HEK293 (cell line): ENCODE data around the gene SEC11A.

Source experiments
- CTCF ChIA-PET: fragments of 350-600 bp; formaldehyde crosslinking; extraction: SDS; loops from one replicate; lab custom pipeline; 2021; ENCODE audit warnings: antibody characterized with exemption; lab: Yijun Ruan, JAX
- POLR2A ChIA-PET: fragments of 300-600 bp; formaldehyde crosslinking; extraction: SDS; loops from one replicate; lab custom pipeline; 2020; ENCODE audit warnings: antibody characterized with exemption, inconsistent platforms; lab: Yijun Ruan, JAX
- H3K27ac ChIP-seq: fragments of 200-500 bp; sonication (Bioruptor generic); 2 replicates; pipeline ENCODE4 v1.5.1; 2014; ENCODE audit warnings: low read depth, low read length, control low read depth, inconsistent platforms; ENCODE audit errors: extremely low read depth
- H3K36me3 ChIP-seq, 2 experiments: fragments of 200-500 bp in 1 of 2; sonication (Bioruptor generic) in 1 of 2; 1 replicate in 1 of 2; 2 replicates in 1 of 2; pipeline ENCODE4 v1.5.1; 2014 to 2017; ENCODE audit warnings: inconsistent platforms in 2 of 2, low read length in 2 of 2; ENCODE audit not compliant: control insufficient read depth in 2 of 2, insufficient read depth in 1 of 2
- H3K4me1 ChIP-seq: fragments of 200-500 bp; sonication (Bioruptor generic); 2 replicates; pipeline ENCODE4 v1.5.1; 2014; ENCODE audit warnings: mild to moderate bottlenecking, low read length, inconsistent platforms; ENCODE audit not compliant: control insufficient read depth, insufficient read depth
- H3K4me3 ChIP-seq: 2 replicates; pipeline ENCODE4 v1.5.1; 2011; ENCODE audit warnings: low read depth, mild to moderate bottlenecking, control low read depth, low read length, moderate library complexity
- H3K9me3 ChIP-seq: fragments of 200-500 bp; sonication (Bioruptor generic); 2 replicates; pipeline ENCODE4 v1.5.1; 2014; ENCODE audit warnings: low read depth, low read length, inconsistent platforms; ENCODE audit not compliant: control insufficient read depth, insufficient read depth
- BCL6B ChIP-seq: fragments of 450-650 bp; formaldehyde crosslinking; IDR thresholded peaks from 2 replicates; pipeline ENCODE4 v1.5.1; 2017; ENCODE audit warnings: missing biosample characterization, missing genetic modification characterization
- CTCF ChIP-seq: fragments of 450-650 bp; formaldehyde crosslinking; IDR thresholded peaks from 2 replicates; pipeline ENCODE4 v1.5.1; 2016; ENCODE audit warnings: missing biosample characterization, missing genetic modification characterization
- GLIS1 ChIP-seq: fragments of 450-650 bp; formaldehyde crosslinking; IDR thresholded peaks from 2 replicates; pipeline ENCODE4 v1.5.1; 2016; ENCODE audit warnings: missing biosample characterization, missing genetic modification characterization
- HIC1 ChIP-seq: fragments of 450-650 bp; formaldehyde crosslinking; IDR thresholded peaks from 2 replicates; pipeline ENCODE4 v1.5.1; 2016; ENCODE audit warnings: missing biosample characterization, missing genetic modification characterization
- IKZF3 ChIP-seq: fragments of 450-650 bp; IDR thresholded peaks from 2 replicates; pipeline ENCODE4 v1.5.0; 2018; ENCODE audit warnings: missing biosample characterization, mild to moderate bottlenecking, missing genetic modification characterization, moderate library complexity
- KLF17 ChIP-seq: fragments of 450-650 bp; formaldehyde crosslinking; IDR thresholded peaks from 2 replicates; pipeline ENCODE4 v1.5.1; 2016; ENCODE audit warnings: missing biosample characterization, missing genetic modification characterization
- OSR2 ChIP-seq: fragments of 450-650 bp; formaldehyde crosslinking; IDR thresholded peaks from 2 replicates; pipeline ENCODE4 v1.5.1; 2016; ENCODE audit warnings: missing biosample characterization, missing genetic modification characterization
- REPIN1 ChIP-seq: fragments of 450-650 bp; formaldehyde crosslinking; IDR thresholded peaks from 2 replicates; pipeline ENCODE4 v1.5.1; 2017; ENCODE audit warnings: missing biosample characterization, missing genetic modification characterization, low read depth
- ZBTB11 ChIP-seq: fragments of 450-650 bp; formaldehyde crosslinking; conservative IDR thresholded peaks from 2 replicates; pipeline ENCODE4 v1.5.1; 2016; ENCODE audit warnings: low read depth, missing biosample characterization, missing genetic modification characterization
- ZBTB21 ChIP-seq: fragments of 450-650 bp; formaldehyde crosslinking; IDR thresholded peaks from 2 replicates; pipeline ENCODE4 v1.5.1; 2017; ENCODE audit warnings: missing biosample characterization, missing genetic modification characterization
- ZBTB8A ChIP-seq: fragments of 450-650 bp; formaldehyde crosslinking; IDR thresholded peaks from 2 replicates; pipeline ENCODE4 v1.5.1; 2016; ENCODE audit warnings: missing biosample characterization, missing genetic modification characterization
- ZFP41 ChIP-seq: fragments of 450-650 bp; formaldehyde crosslinking; IDR thresholded peaks from 2 replicates; pipeline ENCODE4 v1.5.1; 2016; ENCODE audit warnings: missing biosample characterization, missing genetic modification characterization, borderline replicate concordance
- ZNF174 ChIP-seq: fragments of 450-650 bp; formaldehyde crosslinking; IDR thresholded peaks from 2 replicates; pipeline ENCODE4 v1.5.0; 2017; ENCODE audit warnings: missing biosample characterization, mild to moderate bottlenecking, missing genetic modification characterization
- ZNF175 ChIP-seq: fragments of 450-650 bp; formaldehyde crosslinking; IDR thresholded peaks from 2 replicates; pipeline ENCODE4 v1.5.1; 2016; ENCODE audit warnings: missing biosample characterization, missing genetic modification characterization
- ZNF239 ChIP-seq: fragments of 450-650 bp; formaldehyde crosslinking; IDR thresholded peaks from 2 replicates; pipeline ENCODE4 v1.5.1; 2016; ENCODE audit warnings: missing biosample characterization, missing genetic modification characterization
- ZNF292 ChIP-seq: fragments of 450-650 bp; formaldehyde crosslinking; IDR thresholded peaks from 2 replicates; pipeline ENCODE4 v1.5.1; 2016; ENCODE audit warnings: low read depth, missing biosample characterization, missing genetic modification characterization, borderline replicate concordance
- ZNF335 ChIP-seq: fragments of 450-650 bp; formaldehyde crosslinking; conservative IDR thresholded peaks from 2 replicates; pipeline ENCODE4 v1.5.1; 2016; ENCODE audit warnings: missing biosample characterization, missing genetic modification characterization
- ZNF341 ChIP-seq: fragments of 450-650 bp; formaldehyde crosslinking; IDR thresholded peaks from 2 replicates; pipeline ENCODE4; 2016; ENCODE audit warnings: low read depth, missing biosample characterization, missing genetic modification characterization
- ZNF404 ChIP-seq: fragments of 450-650 bp; formaldehyde crosslinking; IDR thresholded peaks from 2 replicates; pipeline ENCODE4 v1.5.1; 2017; ENCODE audit warnings: missing biosample characterization, missing genetic modification characterization
- ZNF48 ChIP-seq: fragments of 450-650 bp; formaldehyde crosslinking; IDR thresholded peaks from 2 replicates; pipeline ENCODE4 v1.5.1; 2016; ENCODE audit warnings: missing biosample characterization, missing genetic modification characterization
- ZNF549 ChIP-seq: fragments of 450-650 bp; IDR thresholded peaks from 2 replicates; pipeline ENCODE4 v1.5.1; 2018; ENCODE audit warnings: missing biosample characterization, missing genetic modification characterization, mild to moderate bottlenecking, inconsistent platforms, moderate library complexity
- ZNF610 ChIP-seq: fragments of 450-650 bp; formaldehyde crosslinking; IDR thresholded peaks from 2 replicates; pipeline ENCODE4 v1.5.1; 2016; ENCODE audit warnings: missing biosample characterization, missing genetic modification characterization, borderline replicate concordance
- ZNF629 ChIP-seq: fragments of 450-650 bp; formaldehyde crosslinking; IDR thresholded peaks from 2 replicates; pipeline ENCODE4 v1.5.1; 2017; ENCODE audit warnings: missing biosample characterization, missing genetic modification characterization
- ZNF660 ChIP-seq: fragments of 450-650 bp; IDR thresholded peaks from 2 replicates; pipeline ENCODE4 v1.5.1; 2018; ENCODE audit warnings: missing biosample characterization, mild to moderate bottlenecking, missing genetic modification characterization
- ZNF670 ChIP-seq: fragments of 450-650 bp; formaldehyde crosslinking; IDR thresholded peaks from 2 replicates; pipeline ENCODE4 v1.5.1; 2016; ENCODE audit warnings: missing biosample characterization, missing genetic modification characterization, low read depth
- ZNF677 ChIP-seq: fragments of 450-650 bp; IDR thresholded peaks from 2 replicates; pipeline ENCODE4 v1.5.0; 2018; ENCODE audit warnings: missing biosample characterization, mild to moderate bottlenecking, missing genetic modification characterization, moderate library complexity
- ZNF701 ChIP-seq: fragments of 450-650 bp; formaldehyde crosslinking; IDR thresholded peaks from 2 replicates; pipeline ENCODE4 v1.5.1; 2016; ENCODE audit warnings: missing biosample characterization, missing genetic modification characterization
- ZNF704 ChIP-seq: fragments of 450-650 bp; formaldehyde crosslinking; IDR thresholded peaks from 2 replicates; pipeline ENCODE4 v1.5.1; 2016; ENCODE audit warnings: missing biosample characterization, missing genetic modification characterization

The SEC11A gene

GRCh38 chr15:84685304-84685703 lies 30.6 kb downstream of the SEC11A start:
- POLR2A ChIA-PET = interaction anchor here (0.7 to 1.4 kb wide), 4 partner anchors 27 to 57 kb away, joined by 3 to 9 read pairs (median 4); partner anchors contain the start of gene SEC11A
- Histone ChIP-seq H3K27ac (no peak overlapping the region), H3K4me1 (no peaks in the 10 kb centered on the region), H3K4me3 (no peak overlapping the region), H3K36me3 (peaks cover 42 to 66% of the 10 kb centered on the region in 2 experiments), H3K9me3 (no peaks in the 10 kb centered on the region)
- CTCF ChIA-PET = interaction anchor here (0.6 to 0.7 kb wide), 2 partner anchors 35 to 243 kb away, joined by 3 to 5 read pairs; no protein-coding TSS in a partner anchor
- TF ChIP-seq KLF17 (tag by site-specific recombination) = no peak
- TF ChIP-seq IKZF3 (tag by site-specific recombination) = no peak
- TF ChIP-seq ZNF239 (tag by site-specific recombination) = no peak
- TF ChIP-seq ZNF677 (tag by site-specific recombination) = no peak
- TF ChIP-seq ZNF549 = no peak
- no peak for TF ChIP-seq ZNF174 (tag by site-specific recombination)
- TF ChIP-seq CTCF (tag by site-specific recombination) = no peak
- peak; percentile 35; the same call in 1 of the 2 replicates for TF ChIP-seq HIC1 (tag by site-specific recombination)
- no peak for TF ChIP-seq ZNF704 (tag by site-specific recombination)
- no peak for TF ChIP-seq ZBTB11
- TF ChIP-seq ZNF48 (tag by site-specific recombination) = no peak
- TF ChIP-seq GLIS1 = peak; percentile 53; the same call in 1 of the 2 replicates
- peak; percentile 60; the same call in 1 of the 2 replicates for TF ChIP-seq ZNF629
- no peak for TF ChIP-seq ZNF670 (tag by site-specific recombination)
- TF ChIP-seq ZFP41 = no peak
- TF ChIP-seq ZNF701 (tag by site-specific recombination) = no peak
- no peak for TF ChIP-seq ZNF341 (tag by site-specific recombination)
- TF ChIP-seq ZNF292 (tag by site-specific recombination) = no peak
- 0 out of 2 replicates have a peak, but pooled peaks have one; percentile 8 for TF ChIP-seq OSR2 (tag by site-specific recombination)
- TF ChIP-seq ZBTB21 (tag by site-specific recombination) = no peak
- no peak for TF ChIP-seq ZNF660
- TF ChIP-seq ZNF610 (tag by site-specific recombination) = no peak
- no peak for TF ChIP-seq BCL6B
- no peak for TF ChIP-seq ZNF175 (tag by site-specific recombination)
- no peak for TF ChIP-seq REPIN1 (tag by site-specific recombination)
- TF ChIP-seq ZNF335 (tag by site-specific recombination) = 0 out of 2 replicates have a peak, but pooled peaks have one; percentile 31
- TF ChIP-seq ZBTB8A (tag by site-specific recombination) = peak; percentile 89
- TF ChIP-seq ZNF404 (tag by site-specific recombination) = no peak
